IPS-18c (cell line): ENCODE data around the gene A4GALT.

Source experiments
- H3K4me3 ChIP-seq: 2 replicates; pipeline ENCODE4 v1.7.0; 2013; ENCODE audit warnings: low read depth, mild to moderate bottlenecking, low read length, moderate library complexity; ENCODE audit not compliant: insufficient read depth
- H3K9me3 ChIP-seq: one replicate; pipeline ENCODE4 v1.6.1; 2013; ENCODE audit warnings: mild to moderate bottlenecking, low read length, moderate library complexity; ENCODE audit not compliant: control insufficient read depth, insufficient read depth

A4GALT gene

DNA sequence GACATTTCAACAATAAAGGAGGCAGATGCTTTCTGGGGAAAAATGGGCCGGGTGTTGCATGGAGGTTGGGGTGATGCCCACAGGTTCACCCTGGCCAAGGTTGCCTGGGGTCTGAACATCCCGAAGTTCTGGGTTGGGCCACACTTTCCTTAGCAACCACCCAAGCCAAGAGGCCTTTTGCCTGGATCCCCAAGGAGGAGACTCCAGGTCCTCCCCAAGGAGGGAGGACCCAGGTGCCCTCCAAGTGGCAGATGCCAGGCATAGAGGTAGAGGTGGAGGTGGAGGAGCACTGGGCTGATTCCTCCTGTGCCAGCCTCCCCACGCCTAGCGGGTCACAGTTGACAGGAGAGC lies 72.7 kb downstream of the A4GALT start:
- Histone ChIP-seq H3K4me3 (peak overlapping the region; percentile 88), H3K9me3 (no peaks in the 10 kb centered on the region)

DNA sequence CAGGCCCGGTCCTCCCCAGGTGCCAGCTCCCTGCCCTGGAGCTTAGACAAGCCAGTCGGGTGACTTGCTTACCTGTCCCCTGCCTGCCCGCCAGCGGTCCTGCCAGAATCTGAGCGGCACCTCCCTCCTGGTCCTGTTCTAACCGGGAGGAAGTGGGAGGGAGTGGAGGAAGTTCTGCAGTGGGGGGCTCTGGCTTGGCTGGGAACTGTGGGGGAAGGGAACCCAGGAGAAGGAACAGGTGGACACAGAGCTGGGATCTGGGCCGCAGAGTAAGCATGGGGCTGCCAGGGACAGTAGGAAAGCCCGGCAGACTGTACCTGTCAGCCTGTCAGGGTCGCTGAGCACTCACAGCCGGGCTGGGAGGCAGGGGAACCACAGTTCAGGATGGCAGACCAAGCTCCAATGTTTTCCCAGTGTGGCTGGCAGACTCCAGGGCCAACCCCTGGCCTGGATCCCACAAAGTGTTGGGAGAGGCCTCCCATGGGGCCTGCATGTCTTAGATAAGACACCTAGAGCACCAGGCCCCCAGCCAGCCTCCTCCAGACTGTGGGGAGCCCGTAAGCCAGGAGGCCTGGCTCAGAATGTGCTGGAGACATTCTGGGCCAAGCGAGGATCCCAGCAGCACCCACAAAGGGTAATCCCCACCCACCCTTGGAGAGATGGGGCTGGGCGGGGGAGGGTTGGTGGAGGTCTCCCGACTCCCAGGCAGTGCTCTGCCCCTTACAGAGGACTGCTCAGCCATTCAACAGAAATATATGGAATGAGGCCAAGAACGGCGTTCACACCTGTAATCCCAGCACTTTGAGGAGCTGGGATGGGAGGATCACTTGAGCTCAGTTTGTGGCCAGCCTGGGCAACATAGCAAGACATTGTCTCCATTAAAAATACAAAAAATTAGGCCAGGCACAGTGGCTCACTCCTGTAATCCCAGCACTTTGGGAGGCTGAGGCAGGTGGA lies 73.8 kb downstream of the A4GALT start:
- Histone ChIP-seq H3K9me3 (no peaks in the 10 kb centered on the region), H3K4me3 (no peak overlapping the region; the same call in 1 of the 2 replicates)

DNA sequence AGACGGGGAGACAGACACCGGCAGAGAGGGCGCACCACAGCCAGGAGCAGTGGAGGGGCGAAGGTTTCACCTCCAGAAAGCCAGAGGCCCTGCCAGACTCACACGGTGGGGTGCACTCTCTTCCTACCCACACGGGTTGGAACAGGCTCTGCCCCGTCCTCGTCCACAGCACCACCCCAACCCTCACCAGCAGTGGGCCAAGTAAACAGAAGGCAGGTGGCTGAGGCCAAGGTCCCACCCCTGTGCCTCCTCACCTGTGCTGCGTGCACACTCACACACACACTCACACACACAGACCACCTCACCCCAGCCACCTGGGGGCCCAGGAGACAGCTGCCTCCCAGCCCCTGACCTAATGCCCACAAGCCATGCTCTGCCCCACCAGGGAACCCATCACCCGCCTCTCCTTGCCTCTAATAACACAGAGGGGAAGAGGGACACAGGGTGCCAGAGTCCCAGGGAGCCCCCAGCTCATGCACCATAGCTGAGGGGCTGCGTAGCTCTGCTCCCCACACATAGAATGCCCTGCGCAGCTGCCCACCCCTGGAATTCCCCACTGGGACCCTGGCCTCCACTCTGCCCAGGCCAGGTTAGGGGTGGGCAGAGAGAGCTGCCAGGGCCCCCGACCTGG lies 74.6 kb downstream of the A4GALT start:
- no peak overlapping the region for H3K4me3 ChIP-seq
- H3K9me3 ChIP-seq = no peaks in the 10 kb centered on the region

DNA sequence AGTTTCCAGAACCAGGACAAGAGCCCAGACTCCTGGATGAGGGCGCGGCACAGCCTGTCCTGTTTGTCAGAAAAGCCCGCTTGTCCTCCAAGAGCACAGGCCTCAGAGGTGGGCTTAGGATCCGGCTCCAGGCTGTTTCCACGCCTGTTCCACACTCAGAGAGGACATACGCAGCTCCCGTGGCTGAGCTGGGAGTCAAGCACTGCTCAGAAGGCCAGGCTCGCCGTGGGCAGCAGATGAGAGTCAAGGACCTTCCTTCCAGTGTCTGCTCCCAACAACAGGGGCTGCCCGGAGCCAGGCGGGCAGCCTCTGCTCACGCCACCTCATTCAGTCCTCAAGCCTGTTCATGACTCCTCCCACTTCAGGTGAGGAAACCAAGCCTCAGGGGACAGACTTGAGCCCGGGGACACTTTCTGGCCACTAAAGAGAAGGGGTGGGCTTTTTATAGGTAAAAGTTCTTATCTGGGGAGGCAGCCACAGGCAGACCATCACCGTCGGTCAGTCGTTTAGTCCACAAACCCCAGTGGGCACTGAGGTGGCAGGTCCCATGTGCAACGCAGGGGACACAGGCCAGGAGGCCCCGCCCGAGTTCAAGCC lies 75.2 kb downstream of the A4GALT start:
- Histone ChIP-seq H3K9me3 (no peaks in the 10 kb centered on the region), H3K4me3 (no peak overlapping the region)

DNA sequence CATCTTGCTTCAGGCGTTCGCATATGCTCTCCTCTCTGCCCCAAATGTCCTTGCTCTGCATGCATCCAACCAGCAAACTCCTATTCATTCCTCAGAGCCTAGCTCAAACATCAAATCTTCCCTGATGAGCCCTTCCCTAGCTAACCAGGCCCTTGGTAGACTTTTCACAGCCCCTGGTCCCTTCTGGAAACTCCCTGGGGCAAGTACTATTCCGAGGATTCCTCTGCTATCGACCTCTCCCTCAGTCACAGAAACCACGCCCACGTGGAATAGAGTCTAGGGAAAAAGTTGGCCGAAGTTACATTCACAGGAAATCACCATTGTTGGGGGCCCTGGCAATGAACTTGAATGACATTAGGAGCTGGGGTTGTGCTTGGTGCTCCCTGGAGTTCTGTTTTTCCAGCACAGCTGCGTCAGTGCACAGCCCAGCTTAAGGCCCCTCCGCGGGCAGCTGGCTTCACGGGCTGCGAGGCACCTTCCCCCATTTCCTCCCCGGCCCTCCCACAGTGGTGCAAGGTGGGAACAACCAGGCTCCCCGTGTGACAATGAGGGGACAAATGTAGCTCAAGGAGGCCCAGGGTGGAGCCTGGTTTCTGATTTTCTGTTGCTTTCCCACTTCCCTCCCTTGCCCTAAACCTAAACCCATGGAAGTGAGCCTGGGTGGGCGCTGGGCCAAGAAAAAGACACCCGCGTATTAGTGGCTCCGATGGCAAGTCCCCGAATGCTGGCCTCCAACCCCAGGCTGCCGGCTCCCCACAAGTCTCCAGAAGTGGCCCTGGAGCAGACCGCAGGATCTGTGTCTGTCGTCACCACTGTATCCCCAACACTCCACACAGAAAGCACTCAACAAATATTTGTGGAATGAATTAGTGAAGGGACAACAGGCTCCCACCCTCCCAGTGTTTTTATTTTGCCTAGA lies 76.0 kb downstream of the A4GALT start:
- H3K9me3 ChIP-seq = no peaks in the 10 kb centered on the region
- H3K4me3 ChIP-seq = no peak overlapping the region

DNA sequence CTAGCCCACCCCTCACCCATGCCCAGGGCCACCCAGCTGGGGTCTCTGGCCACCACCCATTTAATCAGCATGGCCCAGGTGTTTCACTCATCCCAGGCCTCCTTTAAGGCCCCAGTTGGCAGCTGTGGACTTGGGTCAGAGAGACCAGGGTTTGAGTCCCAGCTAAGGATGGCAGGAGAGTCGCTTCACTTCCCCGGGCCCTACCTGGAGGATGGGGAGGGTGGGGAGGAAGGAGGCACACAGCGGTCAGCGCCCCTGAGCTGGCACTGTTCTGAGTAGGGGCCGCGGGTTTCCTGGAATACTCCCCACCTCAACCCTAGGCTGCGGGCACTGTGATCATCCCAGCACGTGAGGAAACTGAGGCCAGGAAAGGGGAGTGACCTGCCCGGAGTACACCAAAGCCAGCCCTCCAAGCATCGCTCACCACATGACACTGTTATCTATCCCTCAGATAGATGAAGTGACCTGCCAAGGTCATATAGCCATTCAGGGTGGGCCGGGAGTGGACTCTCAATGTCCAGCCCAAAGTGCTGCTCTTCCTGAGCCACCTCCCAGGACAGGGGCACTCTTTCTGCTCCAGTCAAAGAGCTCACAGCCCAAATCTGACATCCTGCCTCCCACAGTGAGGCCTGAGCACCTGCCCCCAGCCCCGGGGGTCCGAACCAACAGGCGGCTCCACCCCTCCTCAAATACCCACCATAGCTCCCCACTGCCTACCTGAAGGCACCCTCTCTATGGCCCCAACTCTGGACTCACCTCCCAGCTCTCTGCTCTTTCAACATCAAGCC lies 76.8 kb downstream of the A4GALT start:
- no peak overlapping the region for H3K4me3 ChIP-seq
- no peaks in the 10 kb centered on the region for H3K9me3 ChIP-seq

DNA sequence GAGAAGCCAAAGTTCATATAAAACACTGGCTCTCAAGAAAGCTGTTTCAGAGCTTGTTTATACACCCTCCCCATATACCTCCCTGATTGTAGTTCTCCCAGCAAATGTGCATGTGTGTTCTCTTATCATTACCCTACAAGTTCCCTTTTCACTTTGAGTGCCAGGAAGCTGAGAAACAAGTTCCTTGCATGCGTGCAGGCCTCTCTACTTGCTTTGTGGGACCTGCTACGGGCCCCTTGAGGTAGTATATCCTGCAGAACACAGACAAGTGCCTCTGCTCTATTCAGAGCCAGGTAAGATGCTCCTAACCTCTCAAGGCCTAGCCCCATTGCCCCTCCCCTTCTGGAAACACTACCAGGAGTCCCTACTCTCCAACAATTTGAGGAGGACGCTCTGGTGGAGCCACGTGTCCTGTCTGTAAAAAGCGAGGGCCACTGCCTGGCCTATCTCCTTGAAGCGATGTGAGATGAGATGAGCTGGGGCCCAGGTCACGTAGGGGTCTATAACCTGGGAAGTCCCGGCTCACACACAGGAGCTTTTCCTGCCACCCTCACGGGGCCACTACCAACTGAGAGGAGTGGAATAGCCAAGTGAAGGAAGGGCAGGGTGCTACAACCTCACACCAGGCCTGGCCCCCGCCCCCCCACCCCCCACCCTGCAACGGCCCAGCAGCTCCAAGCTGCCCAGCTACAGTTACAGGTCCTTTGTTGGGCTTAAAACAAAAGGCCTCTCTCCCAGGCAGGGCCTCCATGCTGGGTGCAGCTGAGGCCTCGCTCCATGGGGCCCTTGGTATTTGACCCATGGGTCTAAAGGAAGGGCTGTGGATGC lies 77.7 kb downstream of the A4GALT start:
- no peak overlapping the region for H3K4me3 ChIP-seq
- no peaks in the 10 kb centered on the region for H3K9me3 ChIP-seq
